Kidney epithelial cell (primary cell): Measurements from ENCODE around the gene NRARP. TPM values are rescaled to one million over a fixed set of nuclear protein-coding genes. Genes with fewer than 3 reads are reported as not detected.

Experiments
- DNase-seq: peaks from one replicate; pipeline ENCODE4 v3.0.0-alpha.2; 2010; ENCODE audit warnings: low read depth
- H3K27me3 ChIP-seq: 2 replicates; pipeline ENCODE4 v1.6.0; 2011; ENCODE audit warnings: low read length; ENCODE audit not compliant: control insufficient read depth, insufficient read depth
- H3K36me3 ChIP-seq: 2 replicates; pipeline ENCODE4 v1.5.1; 2011; ENCODE audit warnings: low read length; ENCODE audit not compliant: control insufficient read depth, insufficient read depth
- H3K4me3 ChIP-seq: 2 replicates; pipeline ENCODE4 v1.5.1; 2011; ENCODE audit warnings: low read depth, mild to moderate bottlenecking, control low read depth, low read length
- CTCF ChIP-seq: IDR thresholded peaks from 2 replicates; pipeline ENCODE4 v1.5.1; 2011; ENCODE audit warnings: mild to moderate bottlenecking, moderate library complexity, low read length, control low read depth, inconsistent platforms; ENCODE audit not compliant: insufficient read depth, poor library complexity, severe bottlenecking
- total RNA-seq: library from RNA; depleted of rRNA; stranded (reverse); fragments of >200 nt; gene quantifications from 2 replicates; pipeline ENCODE4 v1.2.3, GENCODE V29; 2015

NRARP gene
- total RNA-seq, 1 donor from 2014 or later, result 8.4 TPM

- H3K36me3 ChIP-seq, result no peaks in the 10 kb centered on the region
- no peak for TF ChIP-seq CTCF
- no peak for DNase-seq
- peaks cover 17% of the 10 kb centered on the region for H3K27me3 ChIP-seq
- no peak overlapping the region for H3K4me3 ChIP-seq
Observed at GRCh38 chr9:137315581-137316011, 13.5 kb upstream of the NRARP start.

- no peak overlapping the region for H3K4me3 ChIP-seq
- no peak for DNase-seq
- TF ChIP-seq CTCF, result no peak
Observed at GRCh38 chr9:137314561-137315560, 12.8 kb upstream of the NRARP start.

GRCh38 chr9:137313956-137314560, 12.0 kb upstream of the NRARP start:
- DNase-seq, result no peak
- no peak overlapping the region for H3K4me3 ChIP-seq
- H3K27me3 ChIP-seq, result peaks cover 17% of the 10 kb centered on the region
- no peak for TF ChIP-seq CTCF
- H3K36me3 ChIP-seq, result no peaks in the 10 kb centered on the region

More at GRCh38 chr9:137314561-137315560, 12.8 kb upstream of the NRARP start:
- peaks cover 17% of the 10 kb centered on the region for H3K27me3 ChIP-seq
- no peaks in the 10 kb centered on the region for H3K36me3 ChIP-seq

- no peak for TF ChIP-seq CTCF
- Histone ChIP-seq H3K27me3 (peaks cover 17% of the 10 kb centered on the region), H3K36me3 (no peaks in the 10 kb centered on the region), H3K4me3 (no peak overlapping the region)
- DNase-seq, result no peak
Observed at GRCh38 chr9:137313326-137313936, 11.4 kb upstream of the NRARP start.

- DNase-seq, result no peak
- H3K36me3 ChIP-seq, result no peaks in the 10 kb centered on the region
- H3K4me3 ChIP-seq, result no peak overlapping the region
- TF ChIP-seq CTCF, result no peak
- peaks cover 22% of the 10 kb centered on the region for H3K27me3 ChIP-seq
Observed at GRCh38 chr9:137312852-137313325, 10.8 kb upstream of the NRARP start.
